Jurkat, Clone E6-1 (cell line): ENCODE measurements around the gene RIPOR2.
"Not testable (repeated sequence)": the region's sequence is repeated elsewhere in the genome, so short reads cannot be mapped to it uniquely, and the experiment has no call there.

ENCODE experiments used
- DNase-seq: peaks from one replicate; pipeline ENCODE4 v3.0.0-alpha.2; 2011; ENCODE audit warnings: low read depth, low spot score
- H3K4me3 ChIP-seq: 2 replicates; pipeline ENCODE4 v1.5.1; 2011; ENCODE audit warnings: mild to moderate bottlenecking, low read length, control low read depth, moderate library complexity

Gene RIPOR2

GRCh38 chr6:24927985-24928745, 7.6 kb downstream of the RIPOR2 start:
- DNase-seq: no peak
- no peak overlapping the region for H3K4me3 ChIP-seq

GRCh38 chr6:24927277-24927955, 8.3 kb downstream of the RIPOR2 start:
- no peak overlapping the region for H3K4me3 ChIP-seq
- DNase-seq: no peak

DNA sequence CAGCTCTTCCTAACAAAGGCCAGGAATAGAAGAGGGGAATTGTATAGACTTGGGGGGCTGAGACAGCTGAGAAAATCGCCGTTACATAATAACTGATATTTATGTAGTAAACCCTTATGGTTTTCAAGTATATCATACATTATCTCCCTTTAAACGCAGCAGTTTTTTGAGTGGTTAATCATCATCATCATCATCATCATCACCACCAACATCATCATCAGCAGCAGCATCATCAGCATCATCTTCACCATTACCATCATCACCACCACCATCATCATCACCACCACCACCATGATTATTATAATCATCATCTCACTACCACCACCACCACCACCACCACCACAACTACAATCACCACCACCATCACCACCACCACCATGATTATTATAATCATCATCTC, 9.1 kb downstream of the RIPOR2 start:
- H3K4me3 ChIP-seq, DNase-seq: not testable (repeated sequence)

- no peak for DNase-seq
- H3K4me3 ChIP-seq: no peak overlapping the region
Measured at GRCh38 chr6:24926192-24926591, 9.6 kb downstream of the RIPOR2 start.

GRCh38 chr6:24925661-24926060, 10.1 kb downstream of the RIPOR2 start:
- no peak for DNase-seq
- H3K4me3 ChIP-seq: no peak overlapping the region

DNA sequence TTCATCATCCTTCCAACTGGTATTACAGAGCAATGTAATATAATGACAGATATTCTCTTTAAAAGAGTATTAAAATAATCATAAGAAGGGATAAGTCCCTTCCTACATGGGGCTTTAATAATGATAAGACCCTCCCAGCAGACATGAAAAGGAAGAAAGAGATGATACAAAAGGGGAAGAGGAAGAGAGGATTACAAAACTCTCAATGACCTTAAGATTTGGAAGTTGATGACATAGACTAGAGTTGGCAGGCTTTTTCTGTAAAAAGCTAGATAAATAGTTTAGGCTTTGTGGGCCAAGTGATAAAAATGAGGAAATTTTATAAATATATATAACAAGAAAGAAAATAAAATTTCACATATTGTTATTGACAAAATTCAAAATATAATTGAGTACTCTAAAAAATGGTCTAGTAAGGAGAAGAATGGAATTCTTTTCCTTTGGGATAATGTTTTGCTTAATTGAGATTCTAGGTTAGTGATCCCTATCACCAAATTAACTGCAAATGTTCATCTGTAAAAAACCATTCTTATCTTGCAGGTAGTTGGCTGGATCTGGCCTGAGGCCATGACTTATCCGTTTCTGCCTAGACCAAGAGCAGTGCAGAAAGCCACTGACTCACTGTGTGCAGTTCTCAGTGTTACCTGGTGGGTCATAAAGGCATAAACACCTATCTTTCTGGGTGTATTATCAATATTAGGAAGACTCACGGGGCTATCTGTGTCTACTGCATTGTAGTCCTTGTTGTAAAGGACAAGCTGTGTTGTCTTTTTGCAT, 11.0 kb downstream of the RIPOR2 start:
- no peak for DNase-seq

GRCh38 chr6:24923885-24924401, 11.8 kb downstream of the RIPOR2 start:
- H3K4me3 ChIP-seq: no peak overlapping the region
- no peak for DNase-seq

More for the DNA sequence above, 11.0 kb downstream of the RIPOR2 start:
- H3K4me3 ChIP-seq: no peak overlapping the region

DNA sequence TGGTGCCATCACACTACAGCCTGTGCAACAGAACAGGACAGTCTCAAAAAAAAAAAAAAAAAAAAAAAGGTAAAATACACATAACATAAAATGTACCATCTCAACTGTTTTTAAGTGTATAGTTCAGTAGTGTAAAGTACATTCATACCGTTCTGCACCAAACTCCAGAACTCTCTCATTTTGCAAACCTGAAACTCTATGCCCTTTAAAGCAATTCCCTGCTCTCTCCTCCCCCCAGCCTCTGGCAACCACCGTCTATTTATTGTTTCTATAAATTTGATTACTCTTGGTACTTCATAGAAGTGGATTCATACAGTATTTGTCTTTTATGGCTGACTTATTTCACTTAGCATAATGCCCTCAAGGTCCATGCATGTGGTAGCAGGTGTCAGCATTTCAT, 12.9 kb downstream of the RIPOR2 start:
- no peak overlapping the region for H3K4me3 ChIP-seq
- DNase-seq: no peak

DNA sequence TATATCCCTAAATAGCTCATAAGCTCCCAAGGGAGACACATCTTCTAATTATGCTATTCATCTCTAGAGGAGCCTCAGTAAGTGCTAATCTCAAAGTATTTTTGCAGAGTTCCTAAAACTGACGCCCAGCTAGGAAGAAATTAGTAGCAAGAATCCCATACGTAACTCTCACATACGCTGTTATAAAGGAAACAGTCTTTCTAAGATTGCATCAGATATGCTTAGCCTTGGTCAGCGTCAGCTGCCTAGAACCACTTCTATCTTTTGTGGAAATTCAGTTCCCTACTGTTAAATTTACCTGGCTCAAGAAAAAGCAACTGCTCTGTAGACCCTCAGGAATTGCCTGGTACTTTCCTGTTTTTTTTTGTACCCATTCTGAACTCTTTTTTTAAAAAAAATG, 13.6 kb downstream of the RIPOR2 start:
- H3K4me3 ChIP-seq: no peak overlapping the region
- DNase-seq: no peak

- peak overlapping the region; percentile 10 for H3K4me3 ChIP-seq
- no peak for DNase-seq
Measured at GRCh38 chr6:24920136-24920535, 15.6 kb downstream of the RIPOR2 start.

DNA sequence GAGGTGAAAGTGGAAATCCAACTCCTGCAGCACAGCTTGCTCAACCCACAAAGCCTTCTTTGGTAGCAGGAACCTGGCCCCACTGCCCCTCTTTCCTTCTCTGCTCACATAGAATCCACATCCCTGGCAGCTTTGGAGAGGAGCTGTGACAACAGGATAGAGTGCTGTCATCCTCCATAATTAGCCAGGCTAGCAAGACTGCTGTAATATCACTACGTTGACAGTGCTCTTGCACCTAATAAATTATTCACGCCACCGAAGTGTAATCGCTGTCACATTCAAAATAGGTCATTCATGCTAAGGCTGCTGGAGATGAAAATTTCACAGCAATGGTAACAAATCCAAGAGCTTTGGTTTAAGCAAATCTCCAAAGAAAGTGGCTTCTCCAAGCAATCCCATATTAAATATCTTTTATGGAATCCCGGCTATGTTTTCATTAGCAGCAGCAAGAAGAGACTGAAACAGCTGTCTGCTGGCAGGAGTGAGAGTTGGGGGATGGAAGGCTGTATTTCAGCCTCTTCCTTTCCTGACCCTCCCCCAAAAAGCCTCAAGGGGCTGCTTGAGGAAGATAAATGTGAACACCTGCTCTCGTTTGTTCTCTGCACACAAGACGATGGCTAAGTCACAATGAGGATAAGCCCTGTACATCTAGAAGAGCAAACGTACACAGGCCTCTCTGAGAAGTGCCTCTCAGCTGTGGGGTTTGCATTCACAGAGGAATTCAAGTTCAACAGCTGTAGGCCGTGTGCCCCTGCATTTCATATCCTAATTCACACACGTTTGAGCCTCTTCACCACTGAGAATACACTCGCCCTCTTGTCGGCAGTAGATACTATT, 16.5 kb downstream of the RIPOR2 start:
- DNase-seq: peak; percentile 98
- H3K4me3 ChIP-seq: peak overlapping the region; percentile 10

- H3K4me3 ChIP-seq: no peak overlapping the region
Measured at GRCh38 chr6:24918641-24919055, 17.1 kb downstream of the RIPOR2 start.

GRCh38 chr6:24916496-24916895, 19.3 kb downstream of the RIPOR2 start:
- no peak for DNase-seq
- no peak overlapping the region for H3K4me3 ChIP-seq

More at GRCh38 chr6:24918641-24919055, 17.1 kb downstream of the RIPOR2 start:
- DNase-seq: no peak

DNA sequence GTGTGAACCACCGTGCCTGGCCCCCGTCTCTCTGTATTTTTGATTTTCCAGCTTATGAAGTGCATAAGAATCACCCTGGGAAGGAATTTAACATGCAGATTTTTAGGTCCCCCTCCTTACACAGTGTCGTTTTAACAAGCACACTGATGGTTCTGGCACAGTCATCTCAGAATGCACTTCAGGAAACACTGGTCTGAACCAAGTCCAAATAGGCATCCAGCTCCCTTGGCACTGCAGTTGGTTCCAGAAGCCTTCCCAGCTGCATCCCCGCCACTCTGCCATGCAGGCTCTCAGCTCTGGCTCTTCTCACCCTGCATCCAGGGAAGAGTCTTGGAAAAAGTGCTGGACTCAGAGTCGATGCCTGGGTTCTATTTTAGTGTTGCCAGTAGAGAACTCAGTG, 20.1 kb downstream of the RIPOR2 start:
- no peak overlapping the region for H3K4me3 ChIP-seq
- no peak for DNase-seq

DNA sequence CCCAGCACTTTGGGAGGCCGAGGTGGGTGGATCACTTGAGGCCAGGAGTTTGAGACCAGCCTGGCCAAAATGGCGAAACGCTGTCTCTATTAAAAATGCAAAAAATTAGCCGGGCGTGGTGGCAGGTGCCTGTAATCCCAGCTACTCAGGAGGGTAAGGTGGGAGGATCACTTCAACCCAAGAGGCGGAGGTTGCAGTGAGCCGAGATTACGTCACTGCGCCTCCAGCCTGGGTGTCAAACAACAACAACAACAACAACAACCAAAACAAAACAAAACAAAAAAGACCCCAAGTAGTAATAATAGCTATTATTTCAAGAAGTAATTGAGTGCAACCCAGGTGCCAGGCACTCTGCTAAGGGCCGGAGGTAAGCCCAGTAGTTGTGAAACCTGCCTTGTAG, 21.7 kb downstream of the RIPOR2 start:
- DNase-seq, H3K4me3 ChIP-seq: not testable (repeated sequence)

- H3K4me3 ChIP-seq: no peak overlapping the region
- no peak for DNase-seq
Measured at GRCh38 chr6:24911796-24912382, 23.9 kb downstream of the RIPOR2 start.

- DNase-seq: no peak
- H3K4me3 ChIP-seq: peak overlapping the region; percentile 48
Measured at GRCh38 chr6:24910961-24911725, 24.6 kb downstream of the RIPOR2 start.
